ENCODE results near the gene GRB2.
"Not testable (repeated sequence)": the region's sequence is repeated elsewhere in the genome, so short reads cannot be mapped to it uniquely, and the experiment has no call there.

GRB2 gene

GRCh38 chr17:75384751-75385150 is 20.7 kb downstream of the GRB2 start:
- no peak for DNase-seq

GRCh38 chr17:75383842-75384195 is 21.7 kb downstream of the GRB2 start:
- DNase-seq, result no peak

- no peak for DNase-seq
Observed at GRCh38 chr17:75380750-75381149, 24.7 kb downstream of the GRB2 start.

GRCh38 chr17:75380315-75380714 is 25.2 kb downstream of the GRB2 start:
- no peak for DNase-seq

GRCh38 chr17:75379426-75379825 is 26.1 kb downstream of the GRB2 start:
- DNase-seq, result not testable (repeated sequence)

- no peak for DNase-seq
Observed at GRCh38 chr17:75373280-75373679, 32.2 kb downstream of the GRB2 start.

GRCh38 chr17:75371981-75372380 is 33.5 kb downstream of the GRB2 start:
- no peak for DNase-seq

GRCh38 chr17:75371339-75371738 is 34.1 kb downstream of the GRB2 start:
- DNase-seq, result no peak

- DNase-seq, result no peak
Observed at GRCh38 chr17:75370286-75370915, 35.1 kb downstream of the GRB2 start.

- DNase-seq, result not testable (repeated sequence)
Observed at GRCh38 chr17:75367838-75368789, 37.4 kb downstream of the GRB2 start.

GRCh38 chr17:75367312-75367711 is 38.2 kb downstream of the GRB2 start:
- DNase-seq, result no peak

GRCh38 chr17:75366432-75366831 is 39.0 kb downstream of the GRB2 start:
- DNase-seq, result no peak

- no peak for DNase-seq
Observed at GRCh38 chr17:75365931-75366275, 39.6 kb downstream of the GRB2 start.

- DNase-seq, result no peak
Observed at GRCh38 chr17:75365009-75365930, 40.2 kb downstream of the GRB2 start.

GRCh38 chr17:75364078-75364477 is 41.4 kb downstream of the GRB2 start:
- no peak for DNase-seq

- no peak for DNase-seq
Observed at GRCh38 chr17:75361996-75362395, 43.5 kb downstream of the GRB2 start.

- DNase-seq, result no peak
Observed at GRCh38 chr17:75361344-75361743, 44.1 kb downstream of the GRB2 start.

GRCh38 chr17:75356260-75356937 is 49.1 kb downstream of the GRB2 start:
- no peak for DNase-seq

- no peak for DNase-seq
Observed at GRCh38 chr17:75353176-75353575, 52.3 kb downstream of the GRB2 start.

GRCh38 chr17:75352079-75352569 is 53.4 kb downstream of the GRB2 start:
- DNase-seq, result no peak

GRCh38 chr17:75350706-75351105 is 54.8 kb downstream of the GRB2 start:
- DNase-seq, result no peak

GRCh38 chr17:75350029-75350428 is 55.4 kb downstream of the GRB2 start:
- no peak for DNase-seq

- DNase-seq, result no peak
Observed at GRCh38 chr17:75349589-75349988, 55.9 kb downstream of the GRB2 start.

All from femur (tissue), 1 donor.